Erythroblast (primary cell): ENCODE data around the gene CDK6.

Source experiments
- GATA1 ChIP-seq: IDR thresholded peaks from 2 replicates; pipeline ENCODE4 v1.6.1; 2011; ENCODE audit warnings: low read depth, mild to moderate bottlenecking, control low read depth, low read length, moderate library complexity
- POLR2A ChIP-seq: IDR thresholded peaks from 2 replicates; pipeline ENCODE4 v1.6.1; 2011; ENCODE audit warnings: mild to moderate bottlenecking, low read length

DNA sequence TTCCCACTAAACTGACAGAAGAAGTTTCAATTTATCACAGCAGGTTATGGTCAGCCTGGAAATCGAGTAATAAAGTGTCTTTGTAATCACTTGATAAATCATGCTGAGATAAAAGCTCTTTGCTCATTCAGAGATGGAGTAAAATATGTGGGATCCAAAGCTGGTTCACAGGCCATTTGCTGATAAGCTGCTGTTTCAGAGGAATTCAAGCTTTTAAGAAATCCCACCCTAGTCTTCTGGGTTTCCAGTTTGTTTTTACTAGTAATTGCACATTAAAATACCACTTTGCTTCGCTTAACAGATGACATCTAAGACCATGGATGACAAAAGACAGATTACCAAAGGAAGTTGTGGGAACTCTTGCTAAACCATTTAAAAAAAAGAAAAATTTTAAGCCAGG is 37.4 kb upstream of the CDK6 start:
- TF ChIP-seq POLR2A: no peak
- TF ChIP-seq GATA1: no peak
